Heart left ventricle (tissue), 13 donors: ENCODE measurements around the gene ISCU.

Experiments used
- POLR2A ChIP-seq, 2 donors: fragments of 450-650 bp; IDR thresholded peaks; one replicate each; pipeline ENCODE4 v1.6.1; 2017; ENCODE audit warnings: antibody characterized with exemption in 2 of 2, mild to moderate bottlenecking in 2 of 2, moderate library complexity in 2 of 2
- TF ChIP-seq, protein P1 (sequence below), 12 donors: fragments of 200-600 bp; sonication (generic) in 4 of 12; IDR thresholded peaks; one replicate each; pipeline versions ENCODE4 v1.5.0 to v1.8.0; 2018 to 2022; ENCODE audit warnings: antibody characterized with exemption in 12 of 12, mild to moderate bottlenecking in 5 of 12
- donor health status: ischemic (EF 13 %, LVEDD 7.1; RV severe dilation, severe dysfunction).
- donor health status: DM: no; HTN: yes; CAD: no.
- donor health status: DM: no; HTN: no; CAD: no.
- donor health status: ischemic (EF 25% LVEDD 6.9; RV normal size, moderate dysfunction).
- donor health status: ischemic (EF 25% LVEDD 5.7; RV mildly dilated, moderate dysfunction).
- donor health status: ischemic (EF 35%, LVEDD 5.7; RV mildly dilated, moderate dysfunction).
- donor health status: nonischemic (EF 11% LVEDD 7.7; RV severe dilation, severe dysfunction).
- donor health status: DM: yes; HTN: yes; CAD: no.
- donor health status: PGD.
- donor health status: ischemic (EF 29% LVEDD 5.4; RV normal size, mild dysfunction).
- donor health status: nonischemic (EF 23%, LVEDD 6.1; RV moderate dilation, normal function).

GRCh38 chr12:108599541-108599940 is 37.1 kb downstream of the ISCU start:
- TF ChIP-seq, protein P1, sequence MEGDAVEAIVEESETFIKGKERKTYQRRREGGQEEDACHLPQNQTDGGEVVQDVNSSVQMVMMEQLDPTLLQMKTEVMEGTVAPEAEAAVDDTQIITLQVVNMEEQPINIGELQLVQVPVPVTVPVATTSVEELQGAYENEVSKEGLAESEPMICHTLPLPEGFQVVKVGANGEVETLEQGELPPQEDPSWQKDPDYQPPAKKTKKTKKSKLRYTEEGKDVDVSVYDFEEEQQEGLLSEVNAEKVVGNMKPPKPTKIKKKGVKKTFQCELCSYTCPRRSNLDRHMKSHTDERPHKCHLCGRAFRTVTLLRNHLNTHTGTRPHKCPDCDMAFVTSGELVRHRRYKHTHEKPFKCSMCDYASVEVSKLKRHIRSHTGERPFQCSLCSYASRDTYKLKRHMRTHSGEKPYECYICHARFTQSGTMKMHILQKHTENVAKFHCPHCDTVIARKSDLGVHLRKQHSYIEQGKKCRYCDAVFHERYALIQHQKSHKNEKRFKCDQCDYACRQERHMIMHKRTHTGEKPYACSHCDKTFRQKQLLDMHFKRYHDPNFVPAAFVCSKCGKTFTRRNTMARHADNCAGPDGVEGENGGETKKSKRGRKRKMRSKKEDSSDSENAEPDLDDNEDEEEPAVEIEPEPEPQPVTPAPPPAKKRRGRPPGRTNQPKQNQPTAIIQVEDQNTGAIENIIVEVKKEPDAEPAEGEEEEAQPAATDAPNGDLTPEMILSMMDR (IDR thresholded peaks at IDR 0.05): no peak
- no peak for TF ChIP-seq POLR2A (IDR thresholded peaks at IDR 0.05)
